ENCODE measurements around the gene ZBTB20.

The ZBTB20 gene

DNA sequence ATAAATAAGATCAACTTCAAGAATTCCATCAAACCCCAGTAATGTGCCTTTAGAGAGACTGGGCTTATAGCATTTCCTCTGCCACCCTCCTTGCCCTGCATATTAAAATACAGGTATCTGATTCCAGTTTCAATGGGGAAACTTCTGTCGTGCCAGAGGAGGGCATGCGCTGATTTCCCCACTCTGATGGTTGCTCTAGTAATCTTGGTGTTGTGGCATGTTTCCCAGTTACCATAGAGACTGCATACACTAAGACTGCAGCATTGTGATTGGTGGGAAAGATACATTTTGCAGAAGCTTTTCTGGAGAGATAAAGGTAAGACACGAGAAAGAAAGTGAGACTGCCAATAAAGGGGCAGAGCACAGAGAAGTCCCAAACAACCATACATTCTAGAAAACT, 627.7 kb downstream of the ZBTB20 start:
- Histone ChIP-seq H3K9me3 (ENCODE audit: control insufficient read depth, insufficient read depth, low read length) (no peaks in the 10 kb centered on the region), H3K79me2 (ENCODE audit: control insufficient read depth, low read length) (no peaks in the 10 kb centered on the region), H3K4me1 (ENCODE audit: control insufficient read depth, low read length) (no peaks in the 10 kb centered on the region), H3F3A (ENCODE audit: control insufficient read depth, insufficient read depth) (no peaks in the 10 kb centered on the region), H3K4me2 (ENCODE audit: low read length) (no peak overlapping the region), H3K27me3 (ENCODE audit: control insufficient read depth, low read length) (no peaks in the 10 kb centered on the region), H3K36me3 (ENCODE audit: control insufficient read depth, low read length) (no peaks in the 10 kb centered on the region), H3K4me3 (ENCODE audit: low read length) (no peak overlapping the region), H4K20me1 (ENCODE audit: control insufficient read depth, insufficient read depth, low read depth, low read length) (no peaks in the 10 kb centered on the region), H3K27ac (ENCODE audit: low read depth, low read length) (no peak overlapping the region), H3K9me2 (replicated peaks; ENCODE audit: control insufficient read depth, low read length) (no peaks in the 10 kb centered on the region)
- TF ChIP-seq EZH2phosphoT487 (IDR thresholded peaks at IDR 0.05; ENCODE audit: borderline replicate concordance, low read length) (no peak), CTCF (IDR thresholded peaks at IDR 0.05; ENCODE audit: low read depth, low read length, poor library complexity, severe bottlenecking) (no peak)

GRCh38 chr3:114518206-114518808, 628.8 kb downstream of the ZBTB20 start:
- Histone ChIP-seq H3K27me3 (ENCODE audit: control insufficient read depth, low read length) (no peaks in the 10 kb centered on the region), H3K27ac (ENCODE audit: low read depth, low read length) (no peak overlapping the region), H3K4me1 (ENCODE audit: control insufficient read depth, low read length) (no peaks in the 10 kb centered on the region), H4K20me1 (ENCODE audit: control insufficient read depth, insufficient read depth, low read depth, low read length) (no peaks in the 10 kb centered on the region), H3K9me2 (replicated peaks; ENCODE audit: control insufficient read depth, low read length) (no peaks in the 10 kb centered on the region), H3K36me3 (ENCODE audit: control insufficient read depth, low read length) (no peaks in the 10 kb centered on the region), H3K79me2 (ENCODE audit: control insufficient read depth, low read length) (no peaks in the 10 kb centered on the region), H3K9me3 (ENCODE audit: control insufficient read depth, insufficient read depth, low read length) (no peaks in the 10 kb centered on the region), H3F3A (ENCODE audit: control insufficient read depth, insufficient read depth) (no peaks in the 10 kb centered on the region), H3K4me2 (ENCODE audit: low read length) (no peak overlapping the region), H3K4me3 (ENCODE audit: low read length) (no peak overlapping the region)
- no peak for TF ChIP-seq CTCF (IDR thresholded peaks at IDR 0.05; ENCODE audit: low read depth, low read length, poor library complexity, severe bottlenecking)
- no peak for TF ChIP-seq EZH2phosphoT487 (IDR thresholded peaks at IDR 0.05; ENCODE audit: borderline replicate concordance, low read length)

GRCh38 chr3:114510201-114510600, 636.9 kb downstream of the ZBTB20 start:
- Histone ChIP-seq H3K4me3 (ENCODE audit: low read length) (no peak overlapping the region), H3K79me2 (ENCODE audit: control insufficient read depth, low read length) (no peaks in the 10 kb centered on the region), H3K9me2 (replicated peaks; ENCODE audit: control insufficient read depth, low read length) (no peaks in the 10 kb centered on the region), H3K4me2 (ENCODE audit: low read length) (no peak overlapping the region), H3F3A (ENCODE audit: control insufficient read depth, insufficient read depth) (no peaks in the 10 kb centered on the region), H3K9me3 (ENCODE audit: control insufficient read depth, insufficient read depth, low read length) (no peaks in the 10 kb centered on the region), H3K36me3 (ENCODE audit: control insufficient read depth, low read length) (no peaks in the 10 kb centered on the region), H3K4me1 (ENCODE audit: control insufficient read depth, low read length) (no peaks in the 10 kb centered on the region), H3K27ac (ENCODE audit: low read depth, low read length) (no peak overlapping the region), H3K27me3 (ENCODE audit: control insufficient read depth, low read length) (no peaks in the 10 kb centered on the region), H4K20me1 (ENCODE audit: control insufficient read depth, insufficient read depth, low read depth, low read length) (no peaks in the 10 kb centered on the region)
- TF ChIP-seq CTCF (IDR thresholded peaks at IDR 0.05; ENCODE audit: low read depth, low read length, poor library complexity, severe bottlenecking) (no peak), EZH2phosphoT487 (IDR thresholded peaks at IDR 0.05; ENCODE audit: borderline replicate concordance, low read length) (no peak)
